ENCODE results near the gene ZBTB7A.

ZBTB7A gene

DNA sequence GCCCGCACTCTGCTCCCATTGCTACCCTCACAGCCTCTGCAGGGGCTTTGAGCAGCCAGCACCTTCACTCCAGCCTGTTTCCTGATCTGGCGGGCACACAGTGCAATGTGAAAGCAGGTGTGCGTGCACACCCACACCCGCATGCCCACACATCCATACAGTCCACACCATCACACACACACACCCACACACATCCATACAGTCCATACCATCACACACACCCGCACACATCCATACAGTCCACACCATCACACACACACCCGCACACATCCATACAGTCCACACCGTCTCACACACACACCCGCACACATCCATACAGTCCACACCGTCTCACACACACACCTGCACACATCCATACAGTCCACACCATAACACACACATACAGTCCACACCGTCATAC lies 31.1 kb downstream of the ZBTB7A start:
- CTCF ChIA-PET = no interaction called here
- peaks cover 12 to 62% of the 10 kb centered on the region in 2 experiments; a peak in 2 of 3 replicates for H3K36me3 ChIP-seq (ENCODE audit: control insufficient read depth in 2 of 2, insufficient read depth in 1 of 2, low read length in 2 of 2)

DNA sequence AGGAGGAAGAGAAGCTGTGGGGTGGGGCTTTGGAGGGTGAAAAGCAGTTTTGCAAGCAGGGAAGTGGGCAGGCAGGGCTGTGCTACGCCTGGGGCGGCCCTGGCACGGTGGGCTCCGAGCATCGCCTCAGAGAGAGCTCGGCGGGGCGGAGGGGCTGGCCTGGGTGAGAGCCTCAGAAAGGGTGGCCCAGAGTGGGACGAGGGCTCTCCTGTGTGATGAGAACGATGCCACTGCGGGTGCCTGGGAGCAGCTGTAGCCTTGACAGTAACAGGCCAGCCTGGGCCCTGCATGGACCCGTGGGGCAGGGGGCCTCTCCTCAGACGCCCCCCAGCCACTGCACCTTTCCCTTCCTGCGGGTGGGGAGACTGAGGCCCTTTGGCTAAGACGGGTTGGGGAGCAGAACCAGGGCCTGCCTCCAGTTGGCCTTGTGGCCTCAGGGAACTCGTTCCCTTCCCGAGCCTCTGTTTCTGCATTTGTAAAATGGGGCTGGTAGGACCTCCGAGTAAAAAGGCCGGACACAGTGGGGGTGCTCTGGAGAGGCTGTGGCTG lies 31.6 kb downstream of the ZBTB7A start:
- H3K27ac ChIP-seq (ENCODE audit: extremely low read depth, low read depth, low read length) = no peak overlapping the region
- no peak overlapping the region for H3K4me3 ChIP-seq (ENCODE audit: low read depth, low read length)
- H3K36me3 ChIP-seq (ENCODE audit: control insufficient read depth in 2 of 2, insufficient read depth in 1 of 2, low read length in 2 of 2) = peaks cover 12 to 64% of the 10 kb centered on the region in 2 experiments; a peak in 2 of 3 replicates
- no peaks in the 10 kb centered on the region for H3K9me3 ChIP-seq (ENCODE audit: control insufficient read depth, insufficient read depth, low read depth, low read length)
- H3K4me1 ChIP-seq (ENCODE audit: control insufficient read depth, insufficient read depth, low read length) = no peaks in the 10 kb centered on the region
- ChIA-PET CTCF (no interaction called here), POLR2A (no interaction called here)
- TF ChIP-seq BCL11B (tag by site-specific recombination; IDR thresholded peaks at IDR 0.05; ENCODE audit: low read depth) (no peak), KLF9 (tag by site-specific recombination; IDR thresholded peaks at IDR 0.05; ENCODE audit: low read depth) (no peak), ZNF184 (tag by site-specific recombination; IDR thresholded peaks at IDR 0.05) (no peak), ZNF791 (tag by site-specific recombination; IDR thresholded peaks at IDR 0.05) (no peak)

More for the DNA sequence above, 31.1 kb downstream of the ZBTB7A start:
- Histone ChIP-seq H3K27ac (ENCODE audit: extremely low read depth, low read depth, low read length) (no peak overlapping the region), H3K4me3 (ENCODE audit: low read depth, low read length) (no peak overlapping the region), H3K4me1 (ENCODE audit: control insufficient read depth, insufficient read depth, low read length) (no peaks in the 10 kb centered on the region), H3K9me3 (ENCODE audit: control insufficient read depth, insufficient read depth, low read depth, low read length) (no peaks in the 10 kb centered on the region)
- POLR2A ChIA-PET = no interaction called here
- TF ChIP-seq KLF10 (tag by site-specific recombination; IDR thresholded peaks at IDR 0.05) (no peak), TCF7L2 (IDR thresholded peaks at IDR 0.05; ENCODE audit: borderline replicate concordance, low read depth, low read length) (no peak), BCL11B (tag by site-specific recombination; IDR thresholded peaks at IDR 0.05; ENCODE audit: low read depth) (no peak), EGR2 (tag by site-specific recombination; IDR thresholded peaks at IDR 0.05; ENCODE audit: low read depth) (peak; percentile 59; the same call in 1 of the 2 replicates), KLF8 (tag by site-specific recombination; IDR thresholded peaks at IDR 0.05) (no peak), ZNF24 (tag by site-specific recombination; IDR thresholded peaks at IDR 0.05) (no peak), ZNF549 (tag by site-specific recombination; IDR thresholded peaks at IDR 0.05) (no peak), ZBTB8A (tag by site-specific recombination; IDR thresholded peaks at IDR 0.05) (no peak), HOXC10 (CRISPR knock-in tag; IDR thresholded peaks at IDR 0.05) (no peak), OSR2 (tag by site-specific recombination; IDR thresholded peaks at IDR 0.05) (no peak), ZNF157 (tag by site-specific recombination; IDR thresholded peaks at IDR 0.05) (no peak), ZFHX2 (tag by site-specific recombination; conservative IDR thresholded peaks at IDR 0.05) (peak; percentile 58), ZNF341 (tag by site-specific recombination; IDR thresholded peaks at IDR 0.05; ENCODE audit: low read depth) (no peak), ZNF324 (tag by site-specific recombination; IDR thresholded peaks at IDR 0.05) (no peak), ZNF664 (tag by site-specific recombination; IDR thresholded peaks at IDR 0.05) (no peak), ZNF292 (tag by site-specific recombination; IDR thresholded peaks at IDR 0.05; ENCODE audit: borderline replicate concordance, low read depth) (no peak), ZNF600 (tag by site-specific recombination; IDR thresholded peaks at IDR 0.05) (0 out of 2 replicates have a peak, but pooled peaks have one; percentile 28), REPIN1 (tag by site-specific recombination; IDR thresholded peaks at IDR 0.05; ENCODE audit: low read depth) (no peak)
- TF ChIP-seq, protein P1, sequence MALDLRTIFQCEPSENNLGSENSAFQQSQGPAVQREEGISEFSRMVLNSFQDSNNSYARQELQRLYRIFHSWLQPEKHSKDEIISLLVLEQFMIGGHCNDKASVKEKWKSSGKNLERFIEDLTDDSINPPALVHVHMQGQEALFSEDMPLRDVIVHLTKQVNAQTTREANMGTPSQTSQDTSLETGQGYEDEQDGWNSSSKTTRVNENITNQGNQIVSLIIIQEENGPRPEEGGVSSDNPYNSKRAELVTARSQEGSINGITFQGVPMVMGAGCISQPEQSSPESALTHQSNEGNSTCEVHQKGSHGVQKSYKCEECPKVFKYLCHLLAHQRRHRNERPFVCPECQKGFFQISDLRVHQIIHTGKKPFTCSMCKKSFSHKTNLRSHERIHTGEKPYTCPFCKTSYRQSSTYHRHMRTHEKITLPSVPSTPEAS (tag by site-specific recombination; IDR thresholded peaks at IDR 0.05) = peak; percentile 28; the same call in 1 of the 2 replicates
- TF ChIP-seq, protein P2, sequence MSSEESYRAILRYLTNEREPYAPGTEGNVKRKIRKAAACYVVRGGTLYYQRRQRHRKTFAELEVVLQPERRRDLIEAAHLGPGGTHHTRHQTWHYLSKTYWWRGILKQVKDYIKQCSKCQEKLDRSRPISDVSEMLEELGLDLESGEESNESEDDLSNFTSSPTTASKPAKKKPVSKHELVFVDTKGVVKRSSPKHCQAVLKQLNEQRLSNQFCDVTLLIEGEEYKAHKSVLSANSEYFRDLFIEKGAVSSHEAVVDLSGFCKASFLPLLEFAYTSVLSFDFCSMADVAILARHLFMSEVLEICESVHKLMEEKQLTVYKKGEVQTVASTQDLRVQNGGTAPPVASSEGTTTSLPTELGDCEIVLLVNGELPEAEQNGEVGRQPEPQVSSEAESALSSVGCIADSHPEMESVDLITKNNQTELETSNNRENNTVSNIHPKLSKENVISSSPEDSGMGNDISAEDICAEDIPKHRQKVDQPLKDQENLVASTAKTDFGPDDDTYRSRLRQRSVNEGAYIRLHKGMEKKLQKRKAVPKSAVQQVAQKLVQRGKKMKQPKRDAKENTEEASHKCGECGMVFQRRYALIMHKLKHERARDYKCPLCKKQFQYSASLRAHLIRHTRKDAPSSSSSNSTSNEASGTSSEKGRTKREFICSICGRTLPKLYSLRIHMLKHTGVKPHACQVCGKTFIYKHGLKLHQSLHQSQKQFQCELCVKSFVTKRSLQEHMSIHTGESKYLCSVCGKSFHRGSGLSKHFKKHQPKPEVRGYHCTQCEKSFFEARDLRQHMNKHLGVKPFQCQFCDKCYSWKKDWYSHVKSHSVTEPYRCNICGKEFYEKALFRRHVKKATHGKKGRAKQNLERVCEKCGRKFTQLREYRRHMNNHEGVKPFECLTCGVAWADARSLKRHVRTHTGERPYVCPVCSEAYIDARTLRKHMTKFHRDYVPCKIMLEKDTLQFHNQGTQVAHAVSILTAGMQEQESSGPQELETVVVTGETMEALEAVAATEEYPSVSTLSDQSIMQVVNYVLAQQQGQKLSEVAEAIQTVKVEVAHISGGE (tag by site-specific recombination; conservative IDR thresholded peaks at IDR 0.05; ENCODE audit: low read depth) = no peak
- TF ChIP-seq, protein P3, sequence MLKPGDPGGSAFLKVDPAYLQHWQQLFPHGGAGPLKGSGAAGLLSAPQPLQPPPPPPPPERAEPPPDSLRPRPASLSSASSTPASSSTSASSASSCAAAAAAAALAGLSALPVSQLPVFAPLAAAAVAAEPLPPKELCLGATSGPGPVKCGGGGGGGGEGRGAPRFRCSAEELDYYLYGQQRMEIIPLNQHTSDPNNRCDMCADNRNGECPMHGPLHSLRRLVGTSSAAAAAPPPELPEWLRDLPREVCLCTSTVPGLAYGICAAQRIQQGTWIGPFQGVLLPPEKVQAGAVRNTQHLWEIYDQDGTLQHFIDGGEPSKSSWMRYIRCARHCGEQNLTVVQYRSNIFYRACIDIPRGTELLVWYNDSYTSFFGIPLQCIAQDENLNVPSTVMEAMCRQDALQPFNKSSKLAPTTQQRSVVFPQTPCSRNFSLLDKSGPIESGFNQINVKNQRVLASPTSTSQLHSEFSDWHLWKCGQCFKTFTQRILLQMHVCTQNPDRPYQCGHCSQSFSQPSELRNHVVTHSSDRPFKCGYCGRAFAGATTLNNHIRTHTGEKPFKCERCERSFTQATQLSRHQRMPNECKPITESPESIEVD (tag by site-specific recombination; IDR thresholded peaks at IDR 0.05) = no peak

Data from HEK293 (cell line).